HCT116 (cell line): ENCODE data around the gene POU2AF1. TPM values are rescaled to one million over a fixed set of nuclear protein-coding genes. Genes with fewer than 3 reads are reported as not detected.

Source experiments
- ATAC-seq: fragments of 200-7000 bp; cut with Tn5 transposase; 2 replicates; pipeline ENCODE4 v1.9.1; 2020; ENCODE audit warnings: mild to moderate bottlenecking, moderate library complexity
- BruUV-seq: library from RNA; stranded (reverse); fragments of 400-500 nt; replicated peaks from 2 replicates; lab custom pipeline; 2021; lab: Mats Ljungman, UMichigan
- CTCF ChIA-PET: fragments of 300-600 bp; sonication (Branson Sonifier 250); formaldehyde crosslinking; loops from one replicate; lab custom pipeline; 2021; ENCODE audit warnings: antibody characterized with exemption; lab: Charles Lee
- POLR2A ChIA-PET: fragments of 300-600, 350-600 bp; sonication (Branson Sonifier 250); formaldehyde crosslinking; loops from one replicate; lab custom pipeline; 2021; ENCODE audit warnings: antibody characterized with exemption; lab: Charles Lee
- RAD21 ChIA-PET, 2 experiments: fragments of 300-600 bp; sonication (Branson Sonifier 250); formaldehyde crosslinking; loops; one replicate each; lab custom pipeline; 2023; ENCODE audit warnings: low total read pairs in 2 of 2; ENCODE audit not compliant: uncharacterized antibody in 2 of 2, unreplicated experiment in 2 of 2, low non-redundant PET in 1 of 2; lab: Charles Lee
- DNase-seq: peaks from one replicate; pipeline ENCODE4 v3.0.0-alpha.2; 2010; ENCODE audit warnings: low read depth, low spot score
- H2AFZ ChIP-seq: fragments of 200-600 bp; shearing (Covaris generic), sonication (generic); 2 replicates; pipeline ENCODE4 v1.6.1; 2017; ENCODE audit warnings: low read depth, mixed run types, mixed read lengths, antibody characterized with exemption, low read length; ENCODE audit not compliant: poor library complexity, severe bottlenecking
- H3K27ac ChIP-seq: 2 replicates; pipeline ENCODE4 v1.5.1; 2012; ENCODE audit warnings: low read depth, low read length
- H3K27me3 ChIP-seq: fragments of 200-600 bp; sonication (generic); 2 replicates; pipeline ENCODE4 v1.6.1; 2016; ENCODE audit warnings: mixed run types, low read length, mixed read lengths; ENCODE audit not compliant: insufficient read depth
- H3K36me3 ChIP-seq, 2 experiments: fragments of 200-500 bp in 1 of 2; fragments of 200-600 bp in 1 of 2; sonication (Bioruptor generic) in 1 of 2; sonication (generic) in 1 of 2; 2 replicates each; pipeline versions ENCODE4 v1.5.1 to v1.6.1; 2014 to 2016; ENCODE audit warnings: low read length in 2 of 2, inconsistent platforms in 1 of 2, mixed read lengths in 1 of 2, mixed run types in 1 of 2; ENCODE audit not compliant: insufficient read depth in 2 of 2, control insufficient read depth in 1 of 2
- H3K4me1 ChIP-seq, 2 experiments: fragments of 200-600 bp in 1 of 2; sonication (generic) in 1 of 2; 2 replicates each; pipeline versions ENCODE4 v1.5.1 to v1.6.1; 2012 to 2017; ENCODE audit warnings: low read length in 2 of 2, inconsistent platforms in 1 of 2, mild to moderate bottlenecking in 1 of 2, mixed read lengths in 1 of 2, mixed run types in 1 of 2, moderate library complexity in 1 of 2; ENCODE audit not compliant: insufficient read depth in 2 of 2, control insufficient read depth in 1 of 2
- H3K4me2 ChIP-seq: fragments of 200-600 bp; sonication (generic); 2 replicates; pipeline ENCODE4 v1.6.1; 2017; ENCODE audit warnings: mixed run types, low read length, mixed read lengths
- H3K4me3 ChIP-seq, 2 experiments: fragments of 200-600 bp in 1 of 2; sonication (generic) in 1 of 2; replicated peaks in 1 of 2; 2 replicates each; pipeline ENCODE4 v1.5.1; 2011 to 2016; ENCODE audit warnings: low read length in 2 of 2, control low read depth in 1 of 2, low read depth in 1 of 2, mild to moderate bottlenecking in 1 of 2, mixed read lengths in 1 of 2, mixed run types in 1 of 2
- H3K79me2 ChIP-seq: fragments of 200-600 bp; sonication (generic); 2 replicates; pipeline ENCODE4 v1.6.1; 2017; ENCODE audit warnings: mild to moderate bottlenecking, mixed run types, low read length, moderate library complexity, mixed read lengths; ENCODE audit not compliant: insufficient read depth
- H3K9ac ChIP-seq: fragments of 200-600 bp; sonication (generic); 2 replicates; pipeline ENCODE4 v1.6.1; 2016; ENCODE audit warnings: low read length, mixed read lengths
- H3K9me2 ChIP-seq: fragments of 200-600 bp; sonication (generic), shearing (Covaris generic); 2 replicates; pipeline ENCODE4 v1.6.1; 2017; ENCODE audit warnings: mixed run types, mild to moderate bottlenecking, moderate library complexity; ENCODE audit not compliant: insufficient read depth
- H3K9me3 ChIP-seq, 2 experiments: fragments of 200-500 bp in 1 of 2; fragments of 200-600 bp in 1 of 2; sonication (Bioruptor generic) in 1 of 2; sonication (generic) in 1 of 2; 2 replicates each; pipeline ENCODE4 v1.6.1; 2014 to 2017; ENCODE audit warnings: low read length in 2 of 2, mixed read lengths in 2 of 2, inconsistent platforms in 1 of 2, low read depth in 1 of 2, mild to moderate bottlenecking in 1 of 2, mixed run types in 1 of 2, moderate library complexity in 1 of 2; ENCODE audit not compliant: control insufficient read depth in 1 of 2, insufficient read depth in 1 of 2
- H4K20me1 ChIP-seq: fragments of 200-600 bp; sonication (generic), shearing (Covaris generic); 2 replicates; pipeline ENCODE4 v1.6.1; 2017; ENCODE audit warnings: mixed run types, mild to moderate bottlenecking, moderate library complexity; ENCODE audit not compliant: insufficient read depth
- CTCF ChIP-seq, 3 experiments: fragments of 200-600 bp in 1 of 3; sonication (generic) in 1 of 3; IDR thresholded peaks in 2 of 3; conservative IDR thresholded peaks in 1 of 3; 2 replicates each; pipeline ENCODE4 v1.5.1; 2012 to 2017; ENCODE audit warnings: low read depth in 2 of 3, low read length in 2 of 3, antibody characterized with exemption in 1 of 3, borderline replicate concordance in 1 of 3, control low read depth in 1 of 3, mild to moderate bottlenecking in 1 of 3, mixed read lengths in 1 of 3, mixed run types in 1 of 3, moderate library complexity in 1 of 3; ENCODE audit not compliant: insufficient read depth in 1 of 3
- JUND ChIP-seq: IDR thresholded peaks from 2 replicates; pipeline ENCODE4 v1.6.1; 2012
- POLR2AphosphoS5 ChIP-seq: IDR thresholded peaks from 2 replicates; pipeline ENCODE4 v1.6.1; 2011; ENCODE audit warnings: mild to moderate bottlenecking, low read depth, low read length, moderate library complexity
- SP1 ChIP-seq: IDR thresholded peaks from 2 replicates; pipeline ENCODE4 v1.6.1; 2012; ENCODE audit warnings: low read depth
- TCF7L2 ChIP-seq: IDR thresholded peaks from 2 replicates; pipeline ENCODE4 v1.7.0; 2011; ENCODE audit warnings: borderline replicate concordance, inconsistent platforms; ENCODE audit not compliant: insufficient read depth, insufficient read length; ENCODE audit errors: extremely low read depth
- YY1 ChIP-seq: IDR thresholded peaks from 2 replicates; pipeline ENCODE4 v1.6.1; 2011; ENCODE audit warnings: low read length, low read depth, moderate library complexity, mild to moderate bottlenecking; ENCODE audit not compliant: insufficient replicate concordance; ENCODE audit errors: extremely low read depth
- intact Hi-C: fragments of 100-400 bp; cut with micrococcal nuclease; formaldehyde crosslinking; loops from 2 replicates; pipeline ENCODE4 v1.10.0; 2022
- total RNA-seq: library from RNA; stranded (reverse); gene quantifications from one replicate; pipeline ENCODE4 v1.2.1, GENCODE V29; 2021; ENCODE audit not compliant: unreplicated experiment

The POU2AF1 gene
- total RNA-seq, 1 experiment from 2014 or later, result 0.17 TPM

GRCh38 chr11:111427471-111427912 lies 48.4 kb upstream of the POU2AF1 start:
- H3K9me2 ChIP-seq, result no peaks in the 10 kb centered on the region
- no peaks in the 10 kb centered on the region for H3K27me3 ChIP-seq
- TF ChIP-seq TCF7L2, result peak; percentile 7
- TF ChIP-seq YY1, result no peak
- DNase-seq (no peak), ATAC-seq (no peak)
- intact Hi-C loops, result loop anchor here (10.0 kb wide), 1 partner anchor 953 kb away; no protein-coding TSS in a partner anchor
- no peak overlapping the region for H3K27ac ChIP-seq
- H3K9ac ChIP-seq, result no peak overlapping the region
- H3K4me1 ChIP-seq, result peaks cover 3 to 12% of the 10 kb centered on the region in 2 experiments; a peak in 2 of 4 replicates
- CTCF ChIA-PET, result interaction anchor here (1.2 to 2.9 kb wide), 6 partner anchors 9 to 964 kb away, joined by 3 to 17 read pairs (median 4); no protein-coding TSS in a partner anchor
- no TSS peak for BruUV-seq
- H3K36me3 ChIP-seq, result no peaks in the 10 kb centered on the region
- no peaks in the 10 kb centered on the region for H4K20me1 ChIP-seq
- H3K4me2 ChIP-seq, result no peak overlapping the region
- H2AFZ ChIP-seq, result no peak overlapping the region
- H3K79me2 ChIP-seq, result no peaks in the 10 kb centered on the region
- H3K9me3 ChIP-seq, result no peaks in the 10 kb centered on the region
- POLR2A ChIA-PET, result no interaction called here
- no peak overlapping the region for H3K4me3 ChIP-seq
- RAD21 ChIA-PET, result no interaction called here

- H3K4me3 ChIP-seq, result no peak overlapping the region
- H2AFZ ChIP-seq, result no peak overlapping the region
- RAD21 ChIA-PET, result no interaction called here
- POLR2A ChIA-PET, result interaction anchor here (0.6 kb wide), 1 partner anchor 20 kb away, joined by 3 read pairs; no protein-coding TSS in a partner anchor
- TF ChIP-seq CTCF (IDR thresholded peaks at IDR 0.05 in 2 of 3, conservative IDR thresholded peaks at IDR 0.05 in 1 of 3; ENCODE audit: borderline replicate concordance in 1 of 3, insufficient read depth in 1 of 3, low read depth in 2 of 3, low read length in 2 of 3), result no peak
- TF ChIP-seq JUND, result no peak
- no peak for TF ChIP-seq POLR2AphosphoS5
- no peak for TF ChIP-seq SP1
- TF ChIP-seq TCF7L2, result no peak
- no peaks in the 10 kb centered on the region for H3K79me2 ChIP-seq
- H3K27ac ChIP-seq, result no peak overlapping the region
- ATAC-seq (no peak), DNase-seq (no peak)
- H3K4me2 ChIP-seq, result no peak overlapping the region
- H3K4me1 ChIP-seq, result peaks cover 3 to 12% of the 10 kb centered on the region in 2 experiments; a peak in 2 of 4 replicates
- no peak overlapping the region for H3K9ac ChIP-seq
- H4K20me1 ChIP-seq, result no peaks in the 10 kb centered on the region
- CTCF ChIA-PET, result interaction anchor here (1.3 to 2.9 kb wide), 3 partner anchors 10 to 20 kb away, joined by 4 to 17 read pairs (median 4); no protein-coding TSS in a partner anchor
- no peaks in the 10 kb centered on the region for H3K9me3 ChIP-seq
- no peaks in the 10 kb centered on the region for H3K36me3 ChIP-seq
- intact Hi-C loops, result loop anchor here (10.0 kb wide), 1 partner anchor 952 kb away; no protein-coding TSS in a partner anchor
- no peaks in the 10 kb centered on the region for H3K27me3 ChIP-seq
- no peaks in the 10 kb centered on the region for H3K9me2 ChIP-seq
- no TSS peak for BruUV-seq
Measured at GRCh38 chr11:111426617-111427016, 47.5 kb upstream of the POU2AF1 start.
